NOMO-1 treated with dmso at 0.1 percent for 144 hours (cell line): Measurements from ENCODE around the gene THBD.

Experiments used
- DNase-seq: peaks from one replicate; lab custom pipeline; 2025; ENCODE audit not compliant: unreplicated experiment; lab: John Stamatoyannopoulos, UW

Gene THBD

DNA sequence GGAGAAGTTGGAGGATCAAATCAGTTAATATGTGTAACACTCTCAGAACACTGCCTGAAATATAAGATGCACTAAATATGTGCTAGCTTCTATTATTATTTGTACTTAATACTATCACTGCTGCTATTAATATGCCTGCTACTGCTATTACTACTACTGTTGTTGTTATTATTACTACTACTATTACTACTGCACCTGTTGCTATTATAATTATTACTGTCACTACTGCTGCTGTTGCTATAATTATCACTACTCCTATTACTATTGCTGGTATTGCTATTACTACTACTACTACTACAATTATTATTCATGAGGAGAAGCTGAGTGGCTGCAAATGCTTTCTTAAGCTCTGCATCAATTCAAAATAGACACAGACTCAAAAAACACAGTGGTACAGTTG is 31.0 kb downstream of the THBD start:
- DNase-seq: no peak

- no peak for DNase-seq
These were observed 32.0 kb downstream of the THBD start for GRCh38 chr20:23017516-23017915.

DNA sequence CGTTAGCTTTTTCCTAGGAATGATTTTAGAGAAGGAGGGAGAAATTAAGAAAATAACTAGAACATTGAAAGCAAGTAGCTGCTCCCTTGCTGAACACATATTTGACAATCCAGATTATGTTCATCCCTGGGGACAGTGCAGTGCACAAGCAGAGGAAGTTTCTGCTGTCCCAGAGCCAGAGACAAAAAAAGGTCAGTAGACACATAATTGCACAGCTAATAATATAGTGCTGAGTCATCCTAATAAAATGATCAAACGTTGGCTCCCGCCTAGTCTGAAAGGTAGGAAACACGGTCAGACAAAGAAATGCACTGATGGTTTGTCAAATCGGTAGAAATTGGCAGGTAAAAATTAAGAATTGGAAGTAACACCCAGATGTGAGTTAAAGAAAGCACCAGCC is 36.0 kb downstream of the THBD start:
- no peak for DNase-seq

GRCh38 chr20:23011008-23011721 is 38.3 kb downstream of the THBD start:
- DNase-seq: no peak

GRCh38 chr20:23010096-23010495 is 39.4 kb downstream of the THBD start:
- DNase-seq: no peak

DNA sequence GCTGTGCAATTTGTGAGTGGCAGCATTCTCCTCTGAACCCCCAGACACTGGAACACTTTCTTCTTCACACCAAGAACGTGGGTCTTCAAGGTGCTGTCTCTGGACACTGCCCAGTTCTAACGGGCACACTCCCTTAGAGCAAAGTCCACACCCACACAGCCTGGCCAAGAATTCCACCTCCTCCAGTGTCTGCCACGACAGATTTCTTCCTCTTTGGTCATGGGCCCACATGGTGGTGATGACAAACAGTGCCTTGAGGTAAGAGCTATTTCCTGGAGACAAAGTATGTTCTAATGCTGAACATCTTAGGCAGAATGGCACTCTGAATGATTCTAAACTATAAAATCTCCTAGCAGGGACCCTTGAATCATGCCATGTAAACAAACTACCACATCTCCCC is 39.8 kb downstream of the THBD start:
- no peak for DNase-seq

GRCh38 chr20:23008667-23009066 is 40.8 kb downstream of the THBD start:
- no peak for DNase-seq

DNA sequence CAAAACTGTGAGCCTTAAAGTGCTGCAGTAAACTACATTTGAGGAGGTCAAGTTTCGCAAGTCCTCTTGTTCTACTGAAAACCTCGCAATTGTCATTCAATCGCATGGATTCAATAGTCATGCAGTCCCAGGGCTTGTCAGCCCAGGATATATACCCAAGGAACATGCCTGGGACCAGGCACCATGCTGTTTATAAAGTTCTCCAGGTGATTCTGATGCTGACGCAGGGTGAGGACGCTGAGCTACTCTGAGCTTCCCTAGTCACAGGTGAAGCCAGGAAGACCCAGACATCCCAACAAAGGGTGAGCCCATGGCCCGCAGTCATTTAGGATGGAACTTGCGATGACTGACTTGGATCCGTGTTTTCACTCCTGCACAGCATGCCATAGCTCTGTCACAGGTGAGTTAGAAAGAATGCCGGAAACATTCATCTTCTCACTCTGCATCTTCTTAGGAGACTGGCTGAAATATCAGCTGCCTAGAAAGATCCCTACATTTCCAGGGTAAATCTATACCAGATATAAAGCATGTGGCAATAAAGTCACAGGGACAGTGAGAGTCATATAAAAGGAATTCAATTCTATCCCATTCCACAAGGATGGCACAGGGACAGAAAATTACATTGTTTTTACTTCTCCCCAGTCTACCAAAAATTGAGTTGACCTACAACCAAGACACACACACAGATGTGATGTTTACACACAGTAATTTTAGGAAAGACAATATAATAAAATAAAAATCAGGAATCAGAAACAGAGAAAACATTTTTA is 41.4 kb downstream of the THBD start:
- no peak for DNase-seq

DNA sequence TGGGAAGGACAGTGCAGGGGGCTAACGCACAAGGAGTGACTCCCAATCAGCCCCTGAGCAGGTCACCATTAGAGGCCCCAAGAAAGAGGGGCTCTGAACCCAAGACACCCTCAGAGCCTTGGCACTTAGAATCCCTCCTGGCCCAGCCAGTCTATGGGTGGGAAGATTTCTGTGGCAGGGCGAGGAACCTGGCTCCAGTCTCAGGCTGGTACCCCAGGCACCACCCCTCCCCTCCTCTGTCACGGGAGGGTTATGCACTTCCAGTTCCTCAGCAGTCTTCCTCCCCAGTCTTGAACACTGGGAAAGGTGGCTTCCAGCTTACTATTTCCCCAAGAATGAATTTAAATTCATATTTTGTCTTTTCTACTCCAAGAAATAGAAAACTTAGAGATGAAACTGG is 42.0 kb downstream of the THBD start:
- no peak for DNase-seq

- no peak for DNase-seq
These were observed 43.7 kb downstream of the THBD start for GRCh38 chr20:23005776-23006175.

- DNase-seq: no peak
These were observed 45.5 kb downstream of the THBD start for GRCh38 chr20:23003881-23004460.

- DNase-seq: no peak
These were observed 46.3 kb downstream of the THBD start for GRCh38 chr20:23003077-23003635.

GRCh38 chr20:23002276-23002675 is 47.2 kb downstream of the THBD start:
- no peak for DNase-seq

DNA sequence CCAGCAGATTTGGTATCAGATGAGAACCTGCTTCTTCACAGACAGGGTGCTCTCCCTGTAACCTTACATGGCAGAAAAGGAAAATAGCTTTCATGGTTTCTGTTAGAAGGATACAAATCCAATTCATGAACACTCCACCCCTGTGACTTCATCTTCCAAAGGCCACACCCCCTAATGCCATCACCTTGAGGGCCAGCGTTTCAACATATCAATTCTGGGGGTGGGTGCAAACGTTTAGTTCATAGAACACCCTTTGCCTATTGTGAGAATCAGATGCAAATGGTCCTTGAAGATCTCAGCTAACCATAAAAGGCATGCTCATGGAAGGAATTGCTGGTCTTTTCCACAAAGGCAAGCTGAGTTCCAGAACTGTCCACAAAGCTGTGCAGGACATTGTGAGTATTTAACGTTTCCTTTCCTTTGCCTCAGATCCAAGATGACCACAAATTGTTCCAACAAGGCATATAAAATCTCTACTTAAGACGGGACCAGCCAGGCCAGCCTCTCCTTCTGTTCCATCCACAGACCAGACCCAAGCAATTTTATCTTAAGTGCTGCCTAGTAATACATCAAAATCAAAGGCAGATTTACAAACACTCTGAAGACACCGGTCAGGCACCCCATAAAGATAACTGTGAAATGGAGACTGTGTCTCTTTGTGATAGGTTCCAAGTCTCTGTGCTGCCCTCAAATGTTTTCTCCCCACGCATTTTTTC is 49.1 kb downstream of the THBD start:
- no peak for DNase-seq

DNA sequence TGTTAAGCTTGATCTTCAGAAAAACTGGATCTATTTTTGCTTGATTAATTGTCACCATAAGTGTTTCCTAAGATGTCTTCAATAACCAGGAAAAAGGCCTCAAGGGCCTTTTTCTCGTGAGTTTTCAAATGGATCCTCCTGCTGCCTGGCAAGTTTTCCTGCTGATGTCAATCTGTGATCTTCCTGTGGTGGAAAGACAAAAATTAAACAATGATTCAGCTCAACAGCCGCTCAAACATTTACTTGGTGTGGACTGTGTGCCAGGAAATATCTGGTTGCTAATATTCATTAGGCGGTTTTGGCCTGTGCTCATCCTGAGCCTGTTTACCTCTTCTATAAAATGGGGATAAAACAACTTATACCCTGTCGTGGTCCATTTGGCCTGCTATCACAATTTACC is 49.7 kb downstream of the THBD start:
- no peak for DNase-seq

DNA sequence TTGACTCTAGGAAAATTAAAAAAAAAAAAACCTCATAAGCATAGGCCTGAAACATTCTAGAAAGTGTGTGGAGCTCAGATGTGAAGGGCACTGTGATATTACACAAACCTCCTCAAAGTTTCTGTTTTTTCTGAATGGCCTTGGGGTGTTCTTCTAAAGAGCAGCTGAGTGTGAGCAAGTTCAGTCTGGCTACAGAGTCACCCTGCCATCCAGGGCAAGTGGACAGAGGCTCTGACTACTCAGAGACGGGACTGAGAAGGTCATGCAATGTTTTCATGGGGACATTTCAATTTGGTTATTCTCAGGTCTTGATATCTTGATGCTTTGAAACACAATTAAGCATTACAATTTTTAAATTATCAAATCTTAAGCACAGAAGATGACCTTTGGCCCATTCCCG is 51.0 kb downstream of the THBD start:
- no peak for DNase-seq

DNA sequence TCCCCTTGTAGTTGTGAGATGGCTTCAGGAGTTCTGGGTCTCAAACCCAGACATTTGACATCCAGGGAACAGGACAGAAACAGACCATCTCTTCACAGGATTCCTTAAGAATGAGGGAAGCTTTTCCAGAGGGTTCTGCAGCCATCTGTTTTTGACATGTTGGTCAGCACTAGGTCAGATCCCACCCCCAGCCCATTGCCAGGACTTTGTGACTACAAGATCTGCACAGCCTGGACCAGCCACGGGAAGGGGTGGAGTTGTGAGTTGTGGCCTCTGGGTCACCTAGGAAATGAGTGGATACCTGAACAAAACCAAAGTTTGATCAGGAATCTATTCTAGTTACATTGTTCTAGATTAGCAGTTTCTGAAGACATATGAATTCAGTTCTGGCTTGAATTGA is 53.5 kb downstream of the THBD start:
- DNase-seq: no peak
